ENCODE data around the gene RAB31.
"Not testable (repeated sequence)": the region's sequence is repeated elsewhere in the genome, so short reads cannot be mapped to it uniquely, and the experiment has no call there.

RAB31 gene, protein sequence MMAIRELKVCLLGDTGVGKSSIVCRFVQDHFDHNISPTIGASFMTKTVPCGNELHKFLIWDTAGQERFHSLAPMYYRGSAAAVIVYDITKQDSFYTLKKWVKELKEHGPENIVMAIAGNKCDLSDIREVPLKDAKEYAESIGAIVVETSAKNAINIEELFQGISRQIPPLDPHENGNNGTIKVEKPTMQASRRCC

DNA sequence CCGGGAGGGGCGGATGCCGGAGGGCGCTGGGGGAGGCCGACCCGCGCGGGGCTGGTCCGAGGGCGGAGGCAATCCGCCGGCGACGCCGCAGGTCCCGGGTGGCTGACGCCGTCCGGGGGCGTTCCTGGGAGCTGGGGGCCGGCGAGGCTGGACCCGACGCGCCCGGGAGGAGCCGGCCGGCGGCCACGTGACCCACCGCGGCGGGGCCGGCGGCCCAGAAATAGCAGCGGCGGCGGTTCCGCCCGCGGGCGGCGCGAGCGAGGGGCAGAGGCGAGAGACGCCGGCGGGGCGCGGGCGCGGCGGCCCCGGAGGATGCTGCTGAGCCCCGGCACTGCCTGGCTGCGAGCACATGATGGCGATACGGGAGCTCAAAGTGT, at the start of gene RAB31:
TSS of gene RAB31 (plus strand) at position 245 of the 377 bp plus-strand sequence. CDS start at position 350, 105 bp downstream.
- peak; percentile 88 for DNase-seq (ENCODE audit: low read depth)

GRCh38 chr18:9659499-9660375, 48.4 kb upstream of the RAB31 start:
- no peak for DNase-seq (ENCODE audit: low read depth)

DNA sequence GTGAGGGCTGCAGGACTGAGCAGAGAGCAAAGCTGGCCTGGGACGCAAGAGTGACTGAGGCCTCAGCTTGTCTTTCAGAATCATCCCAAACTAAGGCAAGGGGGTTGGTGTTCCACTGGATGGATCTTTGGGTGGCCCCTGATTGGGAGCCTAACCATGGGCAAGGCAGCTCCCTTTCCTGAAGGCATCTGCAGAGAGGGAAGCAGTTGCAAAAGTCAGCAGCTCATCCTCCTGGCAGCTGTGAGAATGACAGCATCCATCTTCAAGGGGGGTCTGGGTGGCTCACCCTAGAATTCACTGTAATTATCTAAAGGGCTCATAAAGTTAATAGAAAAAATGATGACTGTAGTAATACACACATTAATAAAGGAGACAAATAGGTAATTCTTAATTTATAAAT, 46.5 kb upstream of the RAB31 start:
- DNase-seq (ENCODE audit: low read depth): peak; percentile 50

- no peak for DNase-seq (ENCODE audit: low read depth)
Observed at GRCh38 chr18:9663377-9663776, 44.7 kb upstream of the RAB31 start.

DNA sequence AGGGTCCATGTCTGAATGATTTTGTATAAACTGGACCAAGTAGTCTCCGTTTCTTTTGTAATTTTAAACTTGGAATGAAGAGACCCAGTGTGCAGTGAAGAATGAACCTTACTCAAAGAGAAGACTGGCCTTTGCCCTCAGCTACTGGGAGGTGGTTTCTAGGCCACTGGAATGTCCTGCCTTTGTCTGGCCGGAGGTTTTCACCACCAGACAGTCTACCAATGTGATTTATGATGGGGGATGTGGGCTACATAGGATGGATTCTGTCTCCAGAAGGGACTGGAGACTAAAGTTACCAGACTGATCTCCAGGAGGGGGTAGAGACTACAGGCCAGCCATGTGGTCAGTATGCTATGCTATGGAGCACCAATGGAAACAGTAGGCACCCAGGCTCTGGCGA, 42.8 kb upstream of the RAB31 start:
- no peak for DNase-seq (ENCODE audit: low read depth)

- DNase-seq (ENCODE audit: low read depth): no peak
Observed at GRCh38 chr18:9666548-9666947, 41.6 kb upstream of the RAB31 start.

DNA sequence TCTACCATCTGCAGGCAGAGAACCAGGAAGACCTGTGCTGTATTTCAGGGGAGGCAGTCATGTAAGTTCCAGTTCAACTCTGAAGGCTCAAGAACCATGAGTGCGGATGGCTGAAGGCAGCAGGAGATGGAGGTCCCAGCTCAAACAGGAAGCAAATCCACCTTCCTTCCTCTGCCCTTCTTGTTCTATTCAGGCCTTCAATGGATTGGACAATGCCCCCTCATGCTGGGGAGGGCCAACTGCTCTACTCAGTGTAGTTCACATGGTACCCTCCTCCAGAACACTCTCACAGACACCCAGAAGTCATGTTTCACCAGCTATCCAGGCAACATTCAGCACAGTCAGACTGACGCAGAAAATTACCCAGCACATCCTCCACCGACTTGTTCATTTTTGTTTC, 39.1 kb upstream of the RAB31 start:
- DNase-seq (ENCODE audit: low read depth): no peak

DNA sequence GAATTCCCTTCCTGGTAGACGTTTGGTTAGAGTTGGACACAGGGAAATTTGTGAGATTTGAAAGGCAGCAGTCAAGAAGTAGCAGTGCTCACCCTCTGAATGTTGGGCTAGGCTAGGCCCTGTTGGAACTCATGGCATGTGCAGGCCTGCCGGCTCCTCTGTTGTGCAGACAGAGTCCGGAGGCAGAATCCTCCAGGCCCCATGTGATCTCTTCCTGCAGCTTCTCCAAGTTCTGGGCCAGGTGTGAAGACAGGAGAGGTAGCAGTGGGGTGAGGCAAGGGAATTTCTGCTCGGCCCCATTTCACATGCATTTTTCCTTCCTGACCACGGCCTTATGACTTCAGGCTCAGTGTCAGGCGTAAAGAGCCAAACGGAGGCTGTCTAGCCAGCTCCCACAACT, 36.9 kb upstream of the RAB31 start:
- no peak for DNase-seq (ENCODE audit: low read depth)

DNA sequence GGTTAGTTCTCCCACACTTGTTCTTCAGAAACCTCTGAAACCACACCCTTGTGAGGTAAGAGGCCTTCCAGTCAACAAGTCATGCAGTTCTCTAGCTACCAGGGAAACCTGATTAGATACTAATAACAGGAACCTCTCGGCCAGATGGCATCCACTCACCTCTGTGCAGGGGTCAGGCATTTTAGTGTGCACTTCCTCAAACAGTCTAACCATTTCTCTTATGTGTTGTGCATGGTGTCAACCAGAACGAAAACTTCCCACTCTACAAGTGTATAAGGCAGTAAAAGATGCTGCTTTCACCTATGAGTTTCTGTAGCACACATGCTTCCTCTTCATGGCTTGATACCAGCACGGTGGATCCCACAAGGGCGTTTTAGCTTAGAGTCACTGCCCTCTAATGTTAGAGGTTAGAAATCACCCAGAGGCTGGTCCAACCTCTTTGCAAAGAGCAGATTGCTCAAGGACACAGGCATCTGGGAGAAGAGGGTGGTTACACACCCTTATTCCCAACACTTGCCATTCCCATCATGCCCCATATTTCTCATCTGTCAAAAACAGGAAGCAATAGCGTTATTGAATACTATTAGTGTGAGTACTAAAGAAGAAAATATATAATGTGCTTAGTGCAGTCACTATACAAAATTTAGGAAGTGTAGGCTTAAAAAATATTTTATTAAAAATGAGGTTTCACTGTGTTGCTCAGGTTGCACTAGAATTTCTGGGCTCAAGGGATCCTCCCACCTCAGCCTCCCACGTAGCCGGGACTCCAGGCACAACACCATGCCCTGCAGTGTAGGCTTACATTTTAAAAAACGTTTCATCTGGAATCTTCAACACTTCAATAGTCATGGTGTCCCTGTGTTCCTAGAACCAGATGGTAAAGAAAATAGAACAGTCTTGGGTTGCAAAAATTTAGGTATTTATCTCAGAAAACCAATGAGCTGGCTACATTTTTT, 34.5 kb upstream of the RAB31 start:
- DNase-seq (ENCODE audit: low read depth): peak; percentile 84

GRCh38 chr18:9678216-9678615, 29.9 kb upstream of the RAB31 start:
- not testable (repeated sequence) for DNase-seq (ENCODE audit: low read depth)

DNA sequence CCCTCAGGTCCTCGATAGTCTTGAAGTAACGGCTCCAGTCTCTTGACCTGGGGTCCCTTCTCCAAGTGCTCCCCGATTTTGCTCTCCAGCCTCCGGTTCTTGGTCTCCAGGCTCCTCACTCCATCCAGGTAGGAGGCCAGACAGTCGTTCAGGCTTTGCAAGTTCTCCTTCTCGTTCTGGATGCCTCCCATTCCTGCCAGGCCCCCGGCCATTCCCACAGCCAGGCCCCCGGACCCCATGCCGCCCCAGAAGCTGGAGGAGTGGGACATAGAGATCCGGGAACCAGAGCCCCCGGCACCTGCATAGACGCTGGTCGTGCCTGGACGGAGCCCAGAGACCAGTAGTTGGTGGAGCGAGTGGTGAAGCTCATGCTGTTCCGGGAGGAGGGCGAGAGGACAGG, 29.0 kb upstream of the RAB31 start:
- no peak for DNase-seq (ENCODE audit: low read depth)

GRCh38 chr18:9681217-9681616, 26.9 kb upstream of the RAB31 start:
- DNase-seq (ENCODE audit: low read depth): no peak

GRCh38 chr18:9682572-9682971, 25.5 kb upstream of the RAB31 start:
- DNase-seq (ENCODE audit: low read depth): no peak

DNA sequence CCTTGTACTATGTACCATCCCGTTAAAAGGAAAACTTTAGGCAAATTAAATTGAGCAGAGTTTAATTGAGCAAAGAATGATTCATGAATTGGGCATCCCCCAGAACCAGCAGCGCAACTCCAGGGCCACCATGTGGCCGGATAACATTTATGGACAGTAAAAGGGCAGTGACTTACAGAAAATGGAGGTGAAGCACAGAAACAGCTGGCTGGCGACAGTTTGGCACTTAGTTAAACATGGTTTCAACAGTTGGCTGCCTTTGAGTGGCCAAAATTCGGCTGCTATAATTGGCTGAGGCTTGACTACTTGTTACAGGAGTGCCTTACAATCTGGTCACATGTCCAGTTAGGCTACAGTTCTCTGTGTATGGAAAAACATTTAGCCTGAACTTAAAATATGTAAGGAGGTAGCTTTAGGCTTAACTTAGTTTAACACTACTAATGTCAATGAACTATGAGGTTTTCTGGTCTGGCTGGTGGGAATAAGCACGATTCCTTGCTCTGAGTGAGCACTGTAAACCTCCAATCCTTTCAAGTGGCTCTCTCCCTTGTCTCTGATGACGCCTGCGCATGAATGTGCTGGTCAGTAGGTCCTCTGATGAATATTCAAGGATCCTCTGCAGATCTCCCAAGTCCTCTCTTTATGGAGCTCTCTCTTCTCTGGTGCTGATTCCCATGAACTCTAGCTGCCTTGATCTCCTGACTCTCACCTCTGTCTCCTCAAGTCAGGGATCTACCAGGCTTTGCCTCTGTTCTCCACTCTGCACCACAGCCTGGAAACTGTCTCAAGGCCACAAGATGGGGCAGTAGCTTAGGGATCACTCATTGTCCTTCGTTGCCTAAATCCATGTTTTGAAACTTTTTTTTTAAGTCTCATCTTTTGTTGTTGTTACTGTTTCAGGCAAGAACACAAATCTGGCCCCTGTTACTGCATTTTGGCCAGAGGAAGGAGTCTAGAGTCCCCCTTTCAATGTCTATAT, 24.4 kb upstream of the RAB31 start:
- DNase-seq (ENCODE audit: low read depth): peak; percentile 82

DNA sequence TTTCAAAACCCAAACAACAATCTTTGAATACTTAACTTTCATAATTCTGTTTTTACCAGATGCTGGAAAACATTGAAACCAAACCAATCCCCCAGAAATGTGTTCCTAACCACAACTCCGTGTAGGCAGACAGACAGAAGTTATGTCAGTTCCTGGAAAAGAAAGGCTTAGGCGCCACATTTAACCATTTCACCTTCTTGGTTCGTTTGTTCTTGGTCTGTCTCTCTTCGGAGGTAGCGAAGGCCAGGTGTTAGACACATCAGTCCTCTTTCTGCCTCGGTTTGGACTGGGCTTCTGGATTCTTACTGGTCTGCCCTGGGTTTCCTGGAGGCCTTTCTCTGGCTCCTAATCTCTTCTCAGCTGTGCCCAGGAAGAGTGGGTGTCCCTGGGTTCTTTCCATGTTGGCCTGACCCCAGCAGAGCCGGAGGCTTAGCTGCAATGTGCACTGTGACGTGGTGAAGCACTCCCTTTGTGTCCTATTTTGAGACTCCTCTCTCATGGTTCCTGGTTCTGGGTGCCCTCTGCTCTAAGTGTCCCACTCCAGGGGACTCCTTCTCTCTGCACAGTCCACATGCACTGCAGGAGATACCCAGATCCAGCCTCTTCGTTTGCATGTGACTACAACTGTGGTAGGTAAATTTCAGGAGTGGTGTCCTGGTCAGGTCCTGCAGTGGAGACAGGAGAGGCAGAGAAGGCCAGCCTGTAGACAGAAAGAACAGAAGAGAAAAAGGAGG, 23.1 kb upstream of the RAB31 start:
- DNase-seq (ENCODE audit: low read depth): peak; percentile 25

GRCh38 chr18:9685615-9685890, 22.5 kb upstream of the RAB31 start:
- no peak for DNase-seq (ENCODE audit: low read depth)

DNA sequence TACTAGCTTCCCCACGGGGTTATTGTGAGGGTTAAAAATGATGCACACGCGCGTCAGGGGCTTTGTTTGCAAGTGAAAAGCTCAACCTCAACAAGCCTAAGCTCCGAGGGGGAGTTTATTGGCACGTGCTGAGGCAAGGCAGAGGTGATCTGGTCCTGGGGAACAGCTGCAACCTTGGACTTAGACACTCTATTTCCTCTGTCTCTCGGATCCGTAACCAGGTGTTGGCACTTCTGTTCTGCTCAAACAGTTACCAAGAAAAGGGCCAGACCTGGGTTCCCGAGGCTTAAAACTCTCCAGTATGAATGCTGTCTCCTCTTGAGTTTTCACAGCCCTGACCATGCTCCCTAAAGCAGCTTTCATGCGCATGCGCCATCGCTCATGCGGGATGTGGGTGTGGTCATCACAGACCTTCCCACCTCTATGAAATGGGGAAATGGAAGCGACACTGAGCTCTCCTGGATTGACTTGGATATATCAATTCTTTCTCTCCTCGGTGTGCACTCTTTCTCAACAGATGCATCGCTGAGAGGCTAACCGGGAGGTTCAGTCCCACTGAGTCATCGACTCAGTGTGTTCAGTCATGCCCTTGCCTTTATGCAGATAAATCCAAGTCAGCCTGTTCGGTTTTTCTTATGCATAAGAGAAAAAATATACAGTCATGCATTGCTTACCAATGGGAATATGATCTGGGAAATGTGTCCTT, 19.9 kb upstream of the RAB31 start:
- DNase-seq (ENCODE audit: low read depth): peak; percentile 74

GRCh38 chr18:9689253-9689652, 18.8 kb upstream of the RAB31 start:
- DNase-seq (ENCODE audit: low read depth): no peak

DNA sequence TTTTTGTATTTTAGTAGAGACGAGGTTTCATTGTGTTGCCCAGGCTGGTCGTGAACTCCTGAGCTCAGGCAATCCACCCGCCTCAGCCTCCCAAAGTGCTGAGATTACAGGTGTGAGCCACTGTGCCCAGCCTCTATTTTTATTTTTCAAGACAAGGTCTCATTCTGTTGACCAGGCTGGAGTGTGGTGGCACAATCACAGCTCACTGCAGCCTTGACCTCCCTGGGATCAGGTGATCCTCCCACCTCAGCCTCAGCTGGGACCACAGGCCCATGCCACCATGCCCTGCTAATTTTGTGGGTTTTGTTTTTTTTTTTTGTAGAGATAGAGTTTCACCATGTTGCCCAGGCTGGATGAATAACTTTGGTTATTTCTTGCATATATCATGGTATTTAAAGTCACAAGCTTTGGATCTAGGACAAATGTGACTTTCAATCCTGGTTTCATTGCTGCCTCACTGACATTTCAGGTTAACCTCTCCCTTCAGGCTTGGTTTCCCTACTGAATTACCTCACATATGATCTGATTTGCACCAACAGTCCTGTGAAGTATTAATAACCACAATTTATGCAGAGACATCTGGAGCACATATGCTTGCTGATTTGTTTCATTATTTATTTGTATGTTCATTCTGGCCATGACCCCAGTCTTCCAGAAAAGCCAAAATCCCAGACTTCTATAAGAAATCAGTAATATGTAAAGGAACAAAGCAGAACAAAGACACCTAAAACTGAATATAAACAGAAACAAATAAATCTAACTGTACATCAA, 17.5 kb upstream of the RAB31 start:
- DNase-seq (ENCODE audit: low read depth): no peak

All from ELR (cell line).